Smooth muscle cell (in vitro differentiated cells): ENCODE data around the gene PLEKHA1. TPM values are rescaled to one million over a fixed set of nuclear protein-coding genes. Genes with fewer than 3 reads are reported as not detected.

Experiments used
- DNase-seq: peaks from one replicate; lab custom pipeline; 2025; ENCODE audit not compliant: unreplicated experiment; lab: John Stamatoyannopoulos, UW
- H2AFZ ChIP-seq: fragments of 200-600 bp; sonication (generic); 2 replicates; pipeline ENCODE4 v1.6.0; 2016; ENCODE audit warnings: antibody characterized with exemption, low read depth, mild to moderate bottlenecking
- H3F3A ChIP-seq: fragments of 200-600 bp; sonication (generic); 2 replicates; pipeline ENCODE4 v1.6.0; 2017; ENCODE audit warnings: antibody characterized with exemption, low read depth
- H3K27ac ChIP-seq: fragments of 200-600 bp; sonication (generic); 2 replicates; pipeline ENCODE4 v1.5.1; 2016; ENCODE audit warnings: low read depth, mild to moderate bottlenecking
- H3K27me3 ChIP-seq: fragments of 200-600 bp; sonication (generic); 2 replicates; pipeline ENCODE4 v1.6.1; 2016; ENCODE audit warnings: low read depth, mild to moderate bottlenecking
- H3K36me3 ChIP-seq: fragments of 200-600 bp; sonication (generic); 2 replicates; pipeline ENCODE4 v1.5.1; 2016; ENCODE audit warnings: low read depth
- H3K4me1 ChIP-seq: fragments of 200-600 bp; sonication (generic); 2 replicates; pipeline ENCODE4 v1.5.1; 2016; ENCODE audit warnings: low read depth
- H3K4me2 ChIP-seq: fragments of 200-600 bp; sonication (generic); 2 replicates; pipeline ENCODE4 v1.6.0; 2016; ENCODE audit warnings: mild to moderate bottlenecking
- H3K4me3 ChIP-seq: fragments of 200-600 bp; sonication (generic); 2 replicates; pipeline ENCODE4 v1.5.1; 2016; ENCODE audit warnings: mild to moderate bottlenecking
- H3K79me2 ChIP-seq: fragments of 200-600 bp; sonication (generic); 2 replicates; pipeline ENCODE4 v1.6.0; 2016; ENCODE audit warnings: low read depth, mild to moderate bottlenecking
- H3K9ac ChIP-seq: fragments of 200-600 bp; sonication (generic); 2 replicates; pipeline ENCODE4 v1.6.0; 2016; ENCODE audit warnings: low read depth
- H3K9me3 ChIP-seq: fragments of 200-600 bp; sonication (generic); replicated peaks from 2 replicates; pipeline ENCODE4 v1.5.1; 2016; ENCODE audit warnings: low read depth
- H4K20me1 ChIP-seq: fragments of 200-600 bp; sonication (generic); 2 replicates; pipeline ENCODE4 v1.6.0; 2016; ENCODE audit warnings: low read depth
- WGBS: methylation state at CpG from one replicate; pipeline ENCODE4 v1.1.7; 2016; ENCODE audit warnings: low lambda C conversion rate; 5-methylcytosine and 5-hydroxymethylcytosine counted together
- polyA plus RNA-seq: library from polyadenylated mRNA; unstranded; fragments of >200 nt; fragmentation: Nextera tagmentation; extraction: Ambion mirVana; gene quantifications from 2 replicates; pipeline ENCODE4 v1.2.1, GENCODE V29; 2016
- total RNA-seq: library from RNA; depleted of rRNA; stranded (reverse); fragments of >200 nt; gene quantifications from 2 replicates; pipeline ENCODE4 v1.2.3, GENCODE V29; 2014
- TF ChIP-seq, protein P1 (sequence below): fragments of 200-600 bp; sonication (generic); IDR thresholded peaks from 2 replicates; pipeline ENCODE4 v1.5.1; 2017; ENCODE audit warnings: borderline replicate concordance, mild to moderate bottlenecking, antibody characterized with exemption; ENCODE audit not compliant: insufficient read depth, poor library complexity, severe bottlenecking

Gene PLEKHA1
- total RNA-seq (22.7 and 25.6 TPM in 2 replicates), polyA plus RNA-seq (24.6 and 25.3 TPM in 2 replicates)

DNA sequence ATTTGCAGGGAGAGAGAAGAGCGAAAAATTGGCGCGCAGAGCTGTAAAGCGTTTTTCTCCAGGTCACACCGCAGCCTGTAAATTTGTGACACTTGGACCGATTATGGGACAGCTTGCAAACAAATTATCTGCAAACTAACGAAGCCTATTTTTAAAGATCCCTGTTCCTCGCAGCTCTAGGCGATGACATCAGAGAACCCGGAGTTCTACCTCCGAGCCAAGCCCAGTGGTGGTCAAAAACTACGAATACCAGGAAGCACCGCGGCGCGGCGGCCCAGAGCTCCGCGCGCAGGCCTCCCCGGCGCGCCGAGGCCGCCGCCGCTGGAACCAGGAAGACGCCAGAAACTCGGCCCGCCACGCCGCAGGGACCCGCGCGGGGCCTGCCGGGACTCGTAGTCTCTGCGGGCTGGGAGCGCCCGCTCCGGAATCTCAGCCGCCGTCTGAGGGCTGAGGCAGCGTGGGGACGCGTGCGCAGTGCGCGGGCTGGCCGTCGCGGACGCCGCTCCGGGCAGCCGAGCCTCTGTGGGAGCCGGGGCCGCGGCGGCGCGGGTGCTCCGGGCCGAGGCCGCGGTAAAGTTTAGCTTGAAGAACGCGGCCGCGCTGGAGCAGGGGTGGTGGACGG is at the start of gene PLEKHA1:
TSS of gene PLEKHA1 (plus strand) at position 472 of the 622 bp plus-strand sequence. CDS start 18,493 bp downstream, outside the sequence.
- no peaks in the 10 kb centered on the region for H3K36me3 ChIP-seq
- peaks cover 15% of the 10 kb centered on the region for H3K4me1 ChIP-seq
- H3K79me2 ChIP-seq = peaks cover 33% of the 10 kb centered on the region
- peak within 1 kb of the TSS; percentile 89 for H3K4me3 ChIP-seq
- H3K27ac ChIP-seq = peak within 1 kb of the TSS; percentile 70
- WGBS = 2% methylated on average over 57 of the region's 71 CpGs
- H3F3A ChIP-seq = no peaks in the 10 kb centered on the region
- DNase-seq = peak; percentile 81
- peaks cover 24% of the 10 kb centered on the region for H4K20me1 ChIP-seq
- no peaks in the 10 kb centered on the region for H3K27me3 ChIP-seq
- no peaks in the 10 kb centered on the region for H3K9me3 ChIP-seq
- peak within 1 kb of the TSS; percentile 79 for H3K9ac ChIP-seq
- H2AFZ ChIP-seq = peak within 1 kb of the TSS; percentile 97
- peak within 1 kb of the TSS; percentile 96 for H3K4me2 ChIP-seq
- TF ChIP-seq, protein P1, sequence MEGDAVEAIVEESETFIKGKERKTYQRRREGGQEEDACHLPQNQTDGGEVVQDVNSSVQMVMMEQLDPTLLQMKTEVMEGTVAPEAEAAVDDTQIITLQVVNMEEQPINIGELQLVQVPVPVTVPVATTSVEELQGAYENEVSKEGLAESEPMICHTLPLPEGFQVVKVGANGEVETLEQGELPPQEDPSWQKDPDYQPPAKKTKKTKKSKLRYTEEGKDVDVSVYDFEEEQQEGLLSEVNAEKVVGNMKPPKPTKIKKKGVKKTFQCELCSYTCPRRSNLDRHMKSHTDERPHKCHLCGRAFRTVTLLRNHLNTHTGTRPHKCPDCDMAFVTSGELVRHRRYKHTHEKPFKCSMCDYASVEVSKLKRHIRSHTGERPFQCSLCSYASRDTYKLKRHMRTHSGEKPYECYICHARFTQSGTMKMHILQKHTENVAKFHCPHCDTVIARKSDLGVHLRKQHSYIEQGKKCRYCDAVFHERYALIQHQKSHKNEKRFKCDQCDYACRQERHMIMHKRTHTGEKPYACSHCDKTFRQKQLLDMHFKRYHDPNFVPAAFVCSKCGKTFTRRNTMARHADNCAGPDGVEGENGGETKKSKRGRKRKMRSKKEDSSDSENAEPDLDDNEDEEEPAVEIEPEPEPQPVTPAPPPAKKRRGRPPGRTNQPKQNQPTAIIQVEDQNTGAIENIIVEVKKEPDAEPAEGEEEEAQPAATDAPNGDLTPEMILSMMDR = no peak

DNA sequence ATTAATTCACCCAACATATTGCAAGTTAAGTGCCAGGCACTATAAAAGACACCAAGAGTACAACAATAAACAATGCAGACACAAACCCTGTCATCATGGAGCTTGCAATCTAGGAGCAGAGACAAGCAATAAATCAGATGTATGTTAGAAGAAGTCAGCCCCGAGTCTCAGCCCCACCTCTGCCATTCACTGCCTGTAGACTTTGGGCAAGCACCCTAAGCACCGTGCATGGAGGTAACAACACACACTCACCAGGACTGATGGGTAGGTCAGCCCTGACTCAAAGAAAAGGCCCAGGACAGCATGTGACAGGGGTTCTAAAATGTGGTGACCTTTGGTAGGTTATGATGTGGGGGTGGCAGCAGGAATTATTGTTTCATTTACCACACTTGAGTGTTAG is 49.3 kb upstream of the PLEKHA1 start:
- Histone ChIP-seq H2AFZ (no peak overlapping the region), H3K4me2 (no peak overlapping the region), H3K4me1 (no peaks in the 10 kb centered on the region), H3K9me3 (no peaks in the 10 kb centered on the region), H3K4me3 (no peak overlapping the region), H3K27ac (no peak overlapping the region), H3K79me2 (no peaks in the 10 kb centered on the region), H3K9ac (no peak overlapping the region), H3F3A (no peaks in the 10 kb centered on the region), H3K36me3 (no peaks in the 10 kb centered on the region), H3K27me3 (no peaks in the 10 kb centered on the region), H4K20me1 (no peaks in the 10 kb centered on the region)
- 97% methylated on average over 2 of the region's 2 CpGs for WGBS
- TF ChIP-seq, protein P1 = no peak
- no peak for DNase-seq

DNA sequence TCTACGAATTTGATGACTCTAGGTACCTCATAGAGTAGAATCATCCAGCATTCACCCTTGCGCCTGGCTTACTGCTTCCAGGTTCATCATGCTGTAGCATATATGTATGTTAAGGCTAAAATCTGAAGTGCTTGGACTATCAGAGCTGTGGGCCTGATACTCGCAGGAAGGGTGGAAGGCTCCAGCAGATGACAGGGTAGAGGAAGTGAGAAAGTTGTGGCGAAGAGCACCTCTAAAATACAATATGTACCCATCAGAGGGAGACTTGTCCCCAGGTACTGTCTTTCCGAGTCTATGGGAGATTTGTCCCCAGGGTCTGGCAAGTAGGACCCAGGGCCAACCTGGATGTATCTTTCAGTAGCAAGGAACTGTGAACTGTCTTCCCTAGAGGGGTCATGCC is 48.1 kb upstream of the PLEKHA1 start:
- Histone ChIP-seq H3F3A (no peaks in the 10 kb centered on the region), H2AFZ (no peak overlapping the region), H3K4me2 (no peak overlapping the region), H4K20me1 (no peaks in the 10 kb centered on the region), H3K27ac (no peak overlapping the region), H3K9ac (no peak overlapping the region), H3K4me3 (no peak overlapping the region), H3K79me2 (no peaks in the 10 kb centered on the region), H3K36me3 (no peaks in the 10 kb centered on the region), H3K9me3 (no peaks in the 10 kb centered on the region), H3K4me1 (no peaks in the 10 kb centered on the region), H3K27me3 (no peaks in the 10 kb centered on the region)
- TF ChIP-seq, protein P1 = no peak
- WGBS = 94% methylated on average over 5 of the region's 5 CpGs
- DNase-seq = no peak

DNA sequence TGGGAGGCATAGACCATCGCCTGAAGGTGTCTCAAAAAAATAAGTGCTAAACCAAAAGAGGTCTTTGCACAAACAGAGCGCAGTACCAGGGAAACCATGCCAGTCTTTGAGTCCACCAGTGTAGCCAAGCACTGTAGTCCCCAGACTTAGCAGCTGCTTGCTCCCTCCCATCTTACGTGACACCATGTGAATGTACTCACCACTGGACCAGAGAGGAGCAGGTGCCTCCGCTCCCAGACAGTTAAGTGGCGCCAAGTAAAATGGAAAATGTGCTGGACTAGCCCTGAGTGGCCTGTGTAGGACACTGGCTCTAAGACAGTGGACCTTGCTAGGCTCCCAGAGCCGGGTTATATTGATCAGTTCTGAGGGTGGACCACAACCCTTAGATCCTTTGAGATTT is 47.7 kb upstream of the PLEKHA1 start:
- H3K4me1 ChIP-seq = no peaks in the 10 kb centered on the region
- H3K79me2 ChIP-seq = no peaks in the 10 kb centered on the region
- 93% methylated on average over 6 of the region's 6 CpGs for WGBS
- H3K9me3 ChIP-seq = no peaks in the 10 kb centered on the region
- no peak overlapping the region for H3K4me3 ChIP-seq
- no peak for DNase-seq
- no peaks in the 10 kb centered on the region for H3K36me3 ChIP-seq
- H3F3A ChIP-seq = no peaks in the 10 kb centered on the region
- H3K4me2 ChIP-seq = no peak overlapping the region
- no peaks in the 10 kb centered on the region for H3K27me3 ChIP-seq
- no peak overlapping the region for H3K9ac ChIP-seq
- no peak overlapping the region for H3K27ac ChIP-seq
- H2AFZ ChIP-seq = no peak overlapping the region
- TF ChIP-seq, protein P1 = no peak
- no peaks in the 10 kb centered on the region for H4K20me1 ChIP-seq
